CD4-positive, alpha-beta T cell treated with Interleukin-6 for 4 hours (primary cell): Measurements from ENCODE around the gene UNC79.

Experiments used
- DNase-seq: peaks from one replicate; pipeline ENCODE4 v3.0.0-alpha.2; 2020; ENCODE audit warnings: mixed read lengths

The UNC79 gene

GRCh38 chr14:93675651-93676050, 244.9 kb downstream of the UNC79 start:
- no peak for DNase-seq

- no peak for DNase-seq
Measured at GRCh38 chr14:93676416-93676958, 245.7 kb downstream of the UNC79 start.

- DNase-seq = no peak
Measured at GRCh38 chr14:93682459-93682858, 251.7 kb downstream of the UNC79 start.

GRCh38 chr14:93683226-93683625, 252.5 kb downstream of the UNC79 start:
- no peak for DNase-seq

- DNase-seq = no peak
Measured at GRCh38 chr14:93685121-93685895, 254.6 kb downstream of the UNC79 start.

- DNase-seq = no peak
Measured at GRCh38 chr14:93686268-93686667, 255.5 kb downstream of the UNC79 start.

- no peak for DNase-seq
Measured at GRCh38 chr14:93688239-93688666, 257.5 kb downstream of the UNC79 start.

GRCh38 chr14:93688820-93689219, 258.1 kb downstream of the UNC79 start:
- no peak for DNase-seq

- DNase-seq = no peak
Measured at GRCh38 chr14:93690146-93690545, 259.4 kb downstream of the UNC79 start.

GRCh38 chr14:93691042-93691780, 260.5 kb downstream of the UNC79 start:
- DNase-seq = no peak

GRCh38 chr14:93693914-93694313, 263.2 kb downstream of the UNC79 start:
- no peak for DNase-seq

- no peak for DNase-seq
Measured at GRCh38 chr14:93700928-93701327, 270.2 kb downstream of the UNC79 start.

GRCh38 chr14:93701562-93701961, 270.8 kb downstream of the UNC79 start:
- DNase-seq = no peak

- DNase-seq = no peak
Measured at GRCh38 chr14:93702946-93703345, 272.2 kb downstream of the UNC79 start.

- DNase-seq = no peak
Measured at GRCh38 chr14:93703941-93704340, 273.2 kb downstream of the UNC79 start.

GRCh38 chr14:93705513-93706156, 274.9 kb downstream of the UNC79 start:
- DNase-seq = no peak

GRCh38 chr14:93706360-93706955, 275.7 kb downstream of the UNC79 start:
- no peak for DNase-seq

- no peak for DNase-seq
Measured at GRCh38 chr14:93707475-93707874, 276.7 kb downstream of the UNC79 start.

- no peak for DNase-seq
Measured at GRCh38 chr14:93708311-93708734, 277.6 kb downstream of the UNC79 start.

GRCh38 chr14:93708800-93709199, 278.1 kb downstream of the UNC79 start:
- no peak for DNase-seq

- DNase-seq = no peak
Measured at GRCh38 chr14:93709249-93709648, 278.5 kb downstream of the UNC79 start.

- DNase-seq = no peak
Measured at GRCh38 chr14:93712079-93712837, 281.5 kb downstream of the UNC79 start.
